ENCODE measurements around the gene KCNN3. TPM values are rescaled to one million over a fixed set of nuclear protein-coding genes. Genes with fewer than 3 reads are reported as not detected.
A peak's percentile ranks its signal among the peaks of the same experiment; 100 is the strongest.

The KCNN3 gene
- total RNA-seq, 1 donor from 2014 or later, result 0.86 TPM

- Mint-ChIP-seq H3K36me3 (ENCODE audit: insufficient read depth) (no peaks in the 10 kb centered on the region), H3K9me3 (ENCODE audit: low read depth) (peaks cover 3% of the 10 kb centered on the region), H3K27ac (no peak overlapping the region), H3K4me1 (ENCODE audit: low read depth) (no peaks in the 10 kb centered on the region), H3K27me3 (peaks cover 4% of the 10 kb centered on the region), H3K4me3 (ENCODE audit: low read depth) (no peak overlapping the region)
- peak; percentile 81 for TF ChIP-seq CTCF (IDR thresholded peaks at IDR 0.05; ENCODE audit: unreplicated experiment)
- DNase-seq (ENCODE audit: low spot score, unreplicated experiment), result peak; percentile 47
Observed at GRCh38 chr1:154669464-154670282, 200.4 kb downstream of the KCNN3 start.

- no peak for DNase-seq (ENCODE audit: low spot score, unreplicated experiment)
- Mint-ChIP-seq H3K36me3 (ENCODE audit: insufficient read depth) (no peaks in the 10 kb centered on the region), H3K9me3 (ENCODE audit: low read depth) (no peaks in the 10 kb centered on the region), H3K27me3 (peaks cover 4% of the 10 kb centered on the region), H3K27ac (no peak overlapping the region), H3K4me3 (ENCODE audit: low read depth) (no peak overlapping the region), H3K4me1 (ENCODE audit: low read depth) (no peaks in the 10 kb centered on the region)
- no peak for TF ChIP-seq CTCF (IDR thresholded peaks at IDR 0.05; ENCODE audit: unreplicated experiment)
Observed at GRCh38 chr1:154666051-154666790, 203.9 kb downstream of the KCNN3 start.

- no peak for TF ChIP-seq CTCF (IDR thresholded peaks at IDR 0.05; ENCODE audit: unreplicated experiment)
- Mint-ChIP-seq H3K9me3 (ENCODE audit: low read depth) (no peaks in the 10 kb centered on the region), H3K4me1 (ENCODE audit: low read depth) (no peaks in the 10 kb centered on the region), H3K27ac (no peak overlapping the region), H3K36me3 (ENCODE audit: insufficient read depth) (no peaks in the 10 kb centered on the region), H3K27me3 (peaks cover 8% of the 10 kb centered on the region), H3K4me3 (ENCODE audit: low read depth) (no peak overlapping the region)
- DNase-seq (ENCODE audit: low spot score, unreplicated experiment), result no peak
Observed at GRCh38 chr1:154664331-154665002, 205.6 kb downstream of the KCNN3 start.

- no peak overlapping the region for H3K4me3 Mint-ChIP-seq (ENCODE audit: low read depth)
- no peak for DNase-seq (ENCODE audit: low spot score, unreplicated experiment)
- H3K27me3 Mint-ChIP-seq, result peaks cover 8% of the 10 kb centered on the region
- no peak for TF ChIP-seq CTCF (IDR thresholded peaks at IDR 0.05; ENCODE audit: unreplicated experiment)
- no peak overlapping the region for H3K27ac Mint-ChIP-seq
- no peaks in the 10 kb centered on the region for H3K36me3 Mint-ChIP-seq (ENCODE audit: insufficient read depth)
- H3K9me3 Mint-ChIP-seq (ENCODE audit: low read depth), result no peaks in the 10 kb centered on the region
- no peaks in the 10 kb centered on the region for H3K4me1 Mint-ChIP-seq (ENCODE audit: low read depth)
Observed at GRCh38 chr1:154663471-154664060, 206.5 kb downstream of the KCNN3 start.

- Mint-ChIP-seq H3K4me1 (ENCODE audit: low read depth) (no peaks in the 10 kb centered on the region), H3K36me3 (ENCODE audit: insufficient read depth) (no peaks in the 10 kb centered on the region), H3K27me3 (peaks cover 20% of the 10 kb centered on the region), H3K27ac (no peak overlapping the region), H3K4me3 (ENCODE audit: low read depth) (no peak overlapping the region), H3K9me3 (ENCODE audit: low read depth) (no peaks in the 10 kb centered on the region)
- DNase-seq (ENCODE audit: low spot score, unreplicated experiment), result no peak
- TF ChIP-seq CTCF (IDR thresholded peaks at IDR 0.05; ENCODE audit: unreplicated experiment), result no peak
Observed at GRCh38 chr1:154661110-154661509, 209.0 kb downstream of the KCNN3 start.
